Subcutaneous abdominal adipose tissue (tissue), 5 donors: ENCODE measurements around the gene POMT1.

Source experiments
- H3K27ac ChIP-seq: one replicate; pipeline ENCODE4 v1.7.0; 2013; ENCODE audit warnings: low read depth, mild to moderate bottlenecking, inconsistent platforms, low read length, moderate library complexity
- H3K27me3 ChIP-seq, 5 donors: one replicate each; pipeline ENCODE4 v1.7.0; 2013; ENCODE audit warnings: low read length in 5 of 5, inconsistent platforms in 1 of 5; ENCODE audit not compliant: control insufficient read depth in 5 of 5, insufficient read depth in 4 of 5
- H3K36me3 ChIP-seq, 5 donors: one replicate each; pipeline ENCODE4 v1.7.0; 2013; ENCODE audit warnings: low read length in 5 of 5; ENCODE audit not compliant: control insufficient read depth in 5 of 5, insufficient read depth in 5 of 5
- H3K4me1 ChIP-seq, 5 donors: one replicate each; pipeline ENCODE4 v1.7.0; 2013; ENCODE audit warnings: low read length in 5 of 5, mild to moderate bottlenecking in 3 of 5, moderate library complexity in 1 of 5; ENCODE audit not compliant: control insufficient read depth in 5 of 5, insufficient read depth in 5 of 5
- H3K4me3 ChIP-seq, 5 donors: one replicate each; pipeline ENCODE4 v1.7.0; 2013; ENCODE audit warnings: low read length in 5 of 5, low read depth in 1 of 5
- H3K9ac ChIP-seq, 5 donors: one replicate each; pipeline ENCODE4 v1.7.0; 2013; ENCODE audit warnings: low read length in 5 of 5, mild to moderate bottlenecking in 4 of 5, moderate library complexity in 3 of 5
- H3K9me3 ChIP-seq, 5 donors: one replicate each; pipeline ENCODE4 v1.7.0; 2013; ENCODE audit warnings: low read length in 5 of 5; ENCODE audit not compliant: control insufficient read depth in 5 of 5
- donor health status: healthy.
- donor health status: healthy.
- donor health status: healthy.
- donor health status: healthy.
- donor health status: healthy.

The POMT1 gene

DNA sequence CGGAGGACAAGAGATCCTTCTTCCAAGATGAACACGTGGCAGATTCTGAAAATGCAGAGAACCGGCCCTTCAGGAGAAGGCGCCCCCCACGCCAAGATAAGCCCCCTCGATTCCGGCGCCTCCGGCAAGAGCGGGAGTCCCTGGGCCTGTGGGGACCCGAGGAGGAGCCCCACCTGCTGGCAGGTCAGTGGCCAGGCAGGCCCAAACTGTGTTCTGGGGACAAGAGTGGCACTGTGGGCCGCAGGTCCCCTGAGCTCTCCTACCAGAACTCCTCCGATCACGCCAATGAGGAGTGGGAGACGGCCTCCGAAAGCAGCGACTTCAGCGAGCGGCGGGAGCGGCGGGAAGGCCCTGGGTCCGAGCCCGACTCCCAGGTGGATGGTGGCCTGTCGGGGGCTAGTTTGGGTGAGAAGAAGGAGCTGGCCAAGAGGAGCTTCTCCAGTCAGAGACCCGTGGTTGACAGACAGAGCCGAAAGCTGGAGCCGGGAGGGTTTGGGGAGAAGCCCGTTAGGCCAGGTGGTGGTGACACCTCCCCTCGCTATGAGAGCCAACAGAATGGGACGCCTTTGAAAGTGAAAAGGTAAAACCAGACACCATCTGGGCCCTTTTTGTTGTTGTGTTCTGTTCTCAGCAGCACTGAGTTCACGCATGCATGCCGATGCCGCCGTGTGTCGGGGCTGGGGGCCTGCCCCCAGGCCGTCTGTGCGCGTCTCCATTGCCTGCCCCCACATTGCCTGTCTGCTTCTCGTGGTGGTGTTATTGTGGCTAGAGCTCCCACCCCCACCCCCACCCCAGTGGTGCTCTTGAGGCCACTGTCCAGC lies 26.6 kb upstream of the POMT1 start:
- H3K4me1 ChIP-seq, result peaks cover 0 to 8% (median 0%) of the 10 kb centered on the region in 5 donors
- H3K9me3 ChIP-seq, result no peaks in the 10 kb centered on the region
- H3K27ac ChIP-seq, result no peak overlapping the region
- peaks cover 13 to 91% (median 87%) of the 10 kb centered on the region in 5 donors for H3K36me3 ChIP-seq
- H3K9ac ChIP-seq, result no peak overlapping the region
- H3K27me3 ChIP-seq, result no peaks in the 10 kb centered on the region
- no peak overlapping the region for H3K4me3 ChIP-seq

DNA sequence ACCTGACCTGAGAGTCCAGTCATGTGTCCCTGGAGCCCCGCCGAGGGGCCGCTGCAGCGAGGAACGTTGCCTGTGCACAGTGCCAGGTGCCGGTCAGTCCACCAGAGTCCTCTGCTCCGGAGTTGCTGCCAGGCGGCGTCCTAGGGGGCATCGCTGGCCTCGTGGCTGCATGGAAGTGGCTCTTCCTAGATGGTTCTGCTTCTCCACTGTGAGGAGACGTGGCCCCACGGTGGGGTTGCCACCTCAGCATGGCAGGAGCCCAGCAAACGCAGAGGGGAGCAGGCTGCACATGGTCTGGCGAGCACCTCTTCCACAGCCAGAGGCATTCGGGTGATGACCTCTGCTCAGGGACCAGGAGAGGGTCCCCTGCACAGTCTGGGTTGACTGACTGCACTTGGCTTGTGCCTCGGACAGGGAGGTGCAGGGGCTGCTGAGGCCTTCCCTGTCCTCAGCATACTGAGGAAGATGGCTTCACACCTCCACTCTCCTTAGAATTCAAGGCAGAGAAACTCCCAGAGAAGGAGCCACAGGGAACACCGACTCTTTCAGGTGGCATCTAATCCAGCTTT lies 25.9 kb upstream of the POMT1 start:
- no peak overlapping the region for H3K9ac ChIP-seq
- no peak overlapping the region for H3K4me3 ChIP-seq
- no peaks in the 10 kb centered on the region for H3K27me3 ChIP-seq
- H3K9me3 ChIP-seq, result no peaks in the 10 kb centered on the region
- peaks cover 0 to 8% (median 0%) of the 10 kb centered on the region in 5 donors for H3K4me1 ChIP-seq
- H3K27ac ChIP-seq, result no peak overlapping the region
- peaks cover 6 to 91% (median 85%) of the 10 kb centered on the region in 5 donors for H3K36me3 ChIP-seq

DNA sequence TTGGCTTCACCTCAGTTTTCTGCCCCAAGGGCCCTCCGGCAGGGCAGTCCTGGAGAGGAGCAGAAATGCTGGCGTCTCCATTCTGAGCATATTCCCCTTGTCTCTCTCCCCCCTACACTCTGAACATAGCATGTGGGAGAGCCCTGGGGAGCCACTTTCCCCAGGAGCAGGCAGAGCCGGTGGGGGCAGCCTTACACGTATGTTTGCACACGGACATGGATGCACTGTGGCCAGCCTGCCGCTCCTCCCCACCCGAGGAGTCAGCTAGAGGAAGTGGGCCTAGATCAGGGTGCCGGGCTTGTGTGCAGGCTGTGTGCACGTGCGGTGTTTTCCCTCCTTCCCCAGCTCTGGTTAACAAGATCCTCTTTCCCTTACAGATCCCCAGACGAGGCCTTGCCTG lies 25.4 kb upstream of the POMT1 start:
- H3K36me3 ChIP-seq, result peaks cover 4 to 94% (median 87%) of the 10 kb centered on the region in 5 donors
- H3K9ac ChIP-seq, result no peak overlapping the region
- no peak overlapping the region for H3K4me3 ChIP-seq
- H3K4me1 ChIP-seq, result peaks cover 0 to 8% (median 0%) of the 10 kb centered on the region in 5 donors
- H3K9me3 ChIP-seq, result no peaks in the 10 kb centered on the region
- H3K27ac ChIP-seq, result no peak overlapping the region
- no peaks in the 10 kb centered on the region for H3K27me3 ChIP-seq

GRCh38 chr9:131477816-131478419 lies 24.8 kb upstream of the POMT1 start:
- Histone ChIP-seq H3K36me3 (peaks cover 4 to 96% (median 89%) of the 10 kb centered on the region in 5 donors), H3K27ac (no peak overlapping the region), H3K9ac (no peak overlapping the region), H3K27me3 (no peaks in the 10 kb centered on the region), H3K9me3 (no peaks in the 10 kb centered on the region), H3K4me1 (peaks cover 0 to 10% (median 0%) of the 10 kb centered on the region in 5 donors), H3K4me3 (no peak overlapping the region)

DNA sequence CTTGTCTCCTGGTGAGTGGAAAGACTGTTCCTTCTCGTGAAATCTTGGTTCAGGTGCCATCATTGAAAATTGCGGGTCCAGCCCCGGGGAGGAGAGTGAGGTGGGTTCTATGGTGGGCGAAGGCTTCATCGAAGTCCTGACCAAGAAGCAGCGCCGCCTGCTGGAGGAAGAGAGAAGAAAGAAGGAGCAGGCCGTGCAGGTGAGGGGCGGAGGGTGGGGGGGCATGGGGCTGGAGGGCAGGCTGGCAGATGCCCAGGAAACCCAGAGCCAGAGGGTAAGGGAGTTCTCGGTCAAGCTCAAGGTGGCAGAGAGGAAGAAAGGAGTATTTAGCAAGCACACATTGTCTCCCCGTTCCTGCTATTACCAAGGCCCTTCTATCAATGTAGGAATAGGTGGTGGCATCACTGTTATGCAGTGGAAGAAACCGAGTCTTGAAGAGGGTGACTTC lies 24.3 kb upstream of the POMT1 start:
- H3K9me3 ChIP-seq, result no peaks in the 10 kb centered on the region
- H3K4me1 ChIP-seq, result peaks cover 0 to 11% (median 0%) of the 10 kb centered on the region in 5 donors
- no peak overlapping the region for H3K27ac ChIP-seq
- H3K9ac ChIP-seq, result no peak overlapping the region
- H3K27me3 ChIP-seq, result no peaks in the 10 kb centered on the region
- no peak overlapping the region for H3K4me3 ChIP-seq
- peaks cover 4 to 96% (median 89%) of the 10 kb centered on the region in 5 donors for H3K36me3 ChIP-seq

DNA sequence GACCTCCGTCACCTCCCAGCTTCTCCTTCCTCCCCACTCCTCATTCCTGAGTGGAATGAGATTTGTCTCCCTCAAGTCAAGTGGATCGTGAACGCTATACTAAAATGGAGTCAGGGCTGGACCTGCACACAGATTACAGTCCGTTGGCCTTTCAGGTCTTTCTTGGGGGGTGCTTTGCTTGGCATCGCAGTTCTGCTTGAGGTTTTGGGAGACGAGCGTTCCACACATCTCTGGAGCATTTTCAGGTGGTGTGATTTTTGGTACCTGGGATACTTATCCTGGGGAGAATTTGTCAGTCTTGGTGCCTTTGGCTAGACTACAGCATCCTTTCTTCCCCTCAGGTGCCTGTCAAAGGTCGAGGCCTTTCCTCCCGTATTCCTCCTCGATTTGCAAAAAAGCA lies 23.8 kb upstream of the POMT1 start:
- Histone ChIP-seq H3K27me3 (no peaks in the 10 kb centered on the region), H3K9me3 (no peaks in the 10 kb centered on the region), H3K4me1 (peaks cover 0 to 6% (median 0%) of the 10 kb centered on the region in 5 donors), H3K4me3 (no peak overlapping the region), H3K36me3 (peaks cover 4 to 96% (median 89%) of the 10 kb centered on the region in 5 donors), H3K9ac (no peak overlapping the region), H3K27ac (no peak overlapping the region)

DNA sequence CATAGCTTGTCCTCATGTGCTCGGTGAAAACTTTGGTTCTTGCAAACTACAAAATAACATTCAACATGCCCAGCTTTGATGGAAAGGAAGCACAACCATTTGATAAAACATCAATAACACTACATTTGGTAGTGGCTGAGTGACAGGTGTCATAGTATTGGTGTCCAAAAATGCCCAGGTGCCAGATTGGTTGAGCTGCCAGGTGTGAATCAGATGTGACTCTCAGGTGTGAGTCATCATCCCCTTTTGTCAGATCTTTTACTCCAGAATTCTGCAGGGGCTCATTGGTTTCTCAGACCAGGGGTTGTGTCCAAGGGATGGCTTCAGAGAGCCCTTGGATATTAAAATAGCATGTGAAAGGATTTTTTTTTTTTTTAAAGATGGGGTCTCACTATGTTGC lies 22.5 kb upstream of the POMT1 start:
- Histone ChIP-seq H3K9me3 (no peaks in the 10 kb centered on the region), H3K4me3 (no peak overlapping the region), H3K27ac (no peak overlapping the region), H3K9ac (no peak overlapping the region), H3K4me1 (peaks cover 0 to 4% (median 0%) of the 10 kb centered on the region in 5 donors), H3K36me3 (peaks cover 4 to 96% (median 89%) of the 10 kb centered on the region in 5 donors), H3K27me3 (no peaks in the 10 kb centered on the region)

- H3K36me3 ChIP-seq, result peaks cover 4 to 96% (median 89%) of the 10 kb centered on the region in 5 donors
- H3K9ac ChIP-seq, result no peak overlapping the region
- H3K9me3 ChIP-seq, result no peaks in the 10 kb centered on the region
- H3K4me1 ChIP-seq, result peaks cover 0 to 4% (median 0%) of the 10 kb centered on the region in 5 donors
- H3K27ac ChIP-seq, result no peak overlapping the region
- H3K4me3 ChIP-seq, result no peak overlapping the region
- no peaks in the 10 kb centered on the region for H3K27me3 ChIP-seq
Observed at GRCh38 chr9:131481441-131482342, 21.0 kb upstream of the POMT1 start.

- Histone ChIP-seq H3K4me1 (peaks cover 0 to 4% (median 0%) of the 10 kb centered on the region in 5 donors), H3K27ac (no peak overlapping the region), H3K9ac (no peak overlapping the region), H3K4me3 (no peak overlapping the region), H3K9me3 (no peaks in the 10 kb centered on the region), H3K36me3 (peaks cover 4 to 96% (median 89%) of the 10 kb centered on the region in 5 donors), H3K27me3 (no peaks in the 10 kb centered on the region)
Observed at GRCh38 chr9:131482343-131483006, 20.2 kb upstream of the POMT1 start.
